Keratinocyte (primary cell): ENCODE measurements around the gene ZNF773. TPM values are rescaled to one million over a fixed set of nuclear protein-coding genes. Genes with fewer than 3 reads are reported as not detected.
"Not testable (repeated sequence)": the region's sequence is repeated elsewhere in the genome, so short reads cannot be mapped to it uniquely, and the experiment has no call there.

Experiments
- DNase-seq: peaks from one replicate; pipeline ENCODE4 v3.0.0-alpha.2; 2011; ENCODE audit warnings: low read depth, missing footprints, low spot score
- FAIRE-seq: peaks from 2 replicates; lab custom pipeline; 2011; peaks lifted over from hg19 to GRCh38; lab: Jason Lieb, UNC
- H2AFZ ChIP-seq: 2 replicates; pipeline ENCODE4 v1.6.0; 2012; ENCODE audit warnings: low read length, control low read depth, inconsistent platforms; ENCODE audit not compliant: control insufficient read depth
- H3K27ac ChIP-seq: 2 replicates; pipeline ENCODE4 v1.5.1; 2011; ENCODE audit warnings: low read length; ENCODE audit not compliant: control insufficient read depth, insufficient read depth
- H3K27me3 ChIP-seq: 3 replicates; pipeline ENCODE4 v1.6.0; 2011; ENCODE audit warnings: low read length; ENCODE audit not compliant: control insufficient read depth, insufficient read depth; ENCODE audit errors: extremely low read depth
- H3K36me3 ChIP-seq, 2 experiments: 2 replicates in 1 of 2; 3 replicates in 1 of 2; pipeline ENCODE4 v1.5.1; 2011; ENCODE audit warnings: low read length in 2 of 2, mild to moderate bottlenecking in 1 of 2; ENCODE audit not compliant: control insufficient read depth in 2 of 2, insufficient read depth in 2 of 2; ENCODE audit errors: extremely low read depth in 1 of 2
- H3K4me1 ChIP-seq: 3 replicates; pipeline ENCODE4 v1.5.1; 2011; ENCODE audit warnings: low read length; ENCODE audit not compliant: control insufficient read depth, insufficient read depth; ENCODE audit errors: extremely low read depth
- H3K4me2 ChIP-seq: 3 replicates; pipeline ENCODE4 v1.6.0; 2011; ENCODE audit warnings: low read depth, low read length; ENCODE audit not compliant: control insufficient read depth, insufficient read depth; ENCODE audit errors: extremely low read depth
- H3K4me3 ChIP-seq, 3 experiments: fragments of 200-600 bp in 1 of 3; sonication (generic) in 1 of 3; 2 replicates in 2 of 3; 3 replicates in 1 of 3; pipeline ENCODE4 v1.5.1; 2011 to 2016; ENCODE audit warnings: low read length in 3 of 3, mild to moderate bottlenecking in 3 of 3, control low read depth in 2 of 3, inconsistent platforms in 1 of 3, low read depth in 1 of 3, mixed read lengths in 1 of 3, mixed run types in 1 of 3, moderate library complexity in 1 of 3; ENCODE audit not compliant: control insufficient read depth in 2 of 3, insufficient read depth in 2 of 3; ENCODE audit errors: extremely low read depth in 1 of 3
- H3K79me2 ChIP-seq: 2 replicates; pipeline ENCODE4 v1.6.0; 2012; ENCODE audit warnings: low read length; ENCODE audit not compliant: control insufficient read depth, insufficient read depth
- H3K9ac ChIP-seq: 3 replicates; pipeline ENCODE4 v1.6.0; 2011; ENCODE audit warnings: low read length; ENCODE audit not compliant: control insufficient read depth, insufficient read depth; ENCODE audit errors: extremely low read depth
- H3K9me1 ChIP-seq: 3 replicates; pipeline ENCODE4 v1.6.0; 2011; ENCODE audit warnings: low read length; ENCODE audit not compliant: control insufficient read depth, insufficient read depth; ENCODE audit errors: extremely low read depth
- H3K9me3 ChIP-seq: 2 replicates; pipeline ENCODE4 v1.5.1; 2012; ENCODE audit warnings: low read depth, low read length; ENCODE audit not compliant: control insufficient read depth
- H4K20me1 ChIP-seq: 3 replicates; pipeline ENCODE4 v1.6.0; 2011; ENCODE audit warnings: low read length; ENCODE audit not compliant: control insufficient read depth, insufficient read depth; ENCODE audit errors: extremely low read depth
- EZH2 ChIP-seq: IDR thresholded peaks from one replicate; pipeline ENCODE4 v1.6.1; 2012; ENCODE audit warnings: inconsistent platforms, mild to moderate bottlenecking, low read length, moderate library complexity
- dilution Hi-C: fragments of 300-500 bp; cut with MboI; formaldehyde crosslinking; loops from one replicate; pipeline ENCODE4 v1.7.0; 2020; ENCODE audit warnings: low sequenced_read_pairs; ENCODE audit not compliant: extremely low pct_ligation_motif_present
- polyA plus RNA-seq, 5 experiments: library from polyadenylated mRNA; depleted of rRNA in 3 of 5; stranded (reverse) in 3 of 5; stranded (forward) in 1 of 5; unstranded in 1 of 5; fragments of >200 nt; gene quantifications; 1 replicate in 1 of 5; 2 replicates in 3 of 5; 3 replicates in 1 of 5; pipeline versions ENCODE4 v1.2.1 to v1.2.3, GENCODE V29; 2011 to 2012; ENCODE audit warnings: missing spikeins in 2 of 5, low read depth in 1 of 5, low replicate concordance in 1 of 5
- TF ChIP-seq, protein P1 (sequence below), 3 experiments: IDR thresholded peaks in 1 of 3; conservative IDR thresholded peaks in 1 of 3; optimal IDR thresholded peaks in 1 of 3; 2 replicates in 2 of 3; 3 replicates in 1 of 3; pipeline versions ENCODE3 to v1.5.1; 2011; ENCODE audit warnings: low read length in 3 of 3, mild to moderate bottlenecking in 3 of 3, moderate library complexity in 2 of 3, control low read depth in 1 of 3, inconsistent platforms in 1 of 3; ENCODE audit not compliant: insufficient read depth in 2 of 3; ENCODE audit errors: extremely low read depth in 1 of 3

ZNF773 gene
- polyA plus RNA-seq, 1 donor (not counting 4 experiments of a cell fraction or from before 2014, with no cell fraction given): 5.4 TPM

DNA sequence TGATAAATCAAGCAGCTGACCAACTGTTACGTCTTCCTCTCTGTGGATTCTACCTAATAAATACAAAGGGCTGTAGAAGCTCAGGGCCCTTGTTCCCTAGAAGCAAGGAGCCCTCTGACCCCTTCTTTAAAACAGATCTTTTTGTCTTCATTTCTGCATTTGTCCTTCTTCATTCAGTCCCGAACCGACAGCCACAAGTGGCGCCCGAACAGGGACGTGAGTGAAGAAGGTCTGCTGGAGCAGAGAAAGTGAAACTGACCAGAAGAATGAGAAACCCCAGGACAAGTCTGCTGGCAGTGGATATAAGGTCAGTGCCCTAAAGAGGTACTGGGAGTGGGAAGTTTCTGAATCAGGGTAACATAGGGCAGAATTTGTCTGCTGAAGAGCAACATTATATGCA is 13.1 kb downstream of the ZNF773 start:
- Histone ChIP-seq H2AFZ (no peak overlapping the region), H3K9me3 (peaks cover 2% of the 10 kb centered on the region)

DNA sequence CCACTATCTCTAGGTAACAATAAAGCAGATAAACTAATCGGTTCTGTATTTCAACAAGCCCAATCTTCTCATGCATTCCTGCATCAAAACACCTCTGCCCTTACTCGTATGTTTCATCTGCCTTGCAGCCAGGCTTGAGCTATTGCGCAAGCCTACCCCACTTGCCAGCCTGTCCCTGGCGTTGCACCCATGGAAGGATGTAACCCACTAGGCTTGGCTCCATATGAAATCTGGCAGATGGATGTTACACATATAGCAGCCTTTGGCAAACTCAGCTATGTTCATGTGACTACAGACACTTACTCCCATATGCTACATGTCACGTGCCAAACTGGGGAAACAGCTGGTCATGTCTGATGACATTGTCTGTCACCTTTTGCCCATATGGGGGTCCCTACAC is 15.5 kb downstream of the ZNF773 start:
- no peaks in the 10 kb centered on the region for H3K9me1 ChIP-seq
- no peaks in the 10 kb centered on the region for H4K20me1 ChIP-seq
- dilution Hi-C loops: no loop called here
- H3K79me2 ChIP-seq: no peaks in the 10 kb centered on the region
- no peaks in the 10 kb centered on the region for H3K27me3 ChIP-seq
- no peak for DNase-seq
- H3K36me3 ChIP-seq: peaks cover 0 to 4% of the 10 kb centered on the region in 2 experiments
- H3K27ac ChIP-seq: no peak overlapping the region
- H2AFZ ChIP-seq: no peak overlapping the region
- peaks cover 2% of the 10 kb centered on the region for H3K9me3 ChIP-seq
- H3K4me3 ChIP-seq: no peak overlapping the region
- H3K4me2 ChIP-seq: no peak overlapping the region
- TF ChIP-seq, protein P1, sequence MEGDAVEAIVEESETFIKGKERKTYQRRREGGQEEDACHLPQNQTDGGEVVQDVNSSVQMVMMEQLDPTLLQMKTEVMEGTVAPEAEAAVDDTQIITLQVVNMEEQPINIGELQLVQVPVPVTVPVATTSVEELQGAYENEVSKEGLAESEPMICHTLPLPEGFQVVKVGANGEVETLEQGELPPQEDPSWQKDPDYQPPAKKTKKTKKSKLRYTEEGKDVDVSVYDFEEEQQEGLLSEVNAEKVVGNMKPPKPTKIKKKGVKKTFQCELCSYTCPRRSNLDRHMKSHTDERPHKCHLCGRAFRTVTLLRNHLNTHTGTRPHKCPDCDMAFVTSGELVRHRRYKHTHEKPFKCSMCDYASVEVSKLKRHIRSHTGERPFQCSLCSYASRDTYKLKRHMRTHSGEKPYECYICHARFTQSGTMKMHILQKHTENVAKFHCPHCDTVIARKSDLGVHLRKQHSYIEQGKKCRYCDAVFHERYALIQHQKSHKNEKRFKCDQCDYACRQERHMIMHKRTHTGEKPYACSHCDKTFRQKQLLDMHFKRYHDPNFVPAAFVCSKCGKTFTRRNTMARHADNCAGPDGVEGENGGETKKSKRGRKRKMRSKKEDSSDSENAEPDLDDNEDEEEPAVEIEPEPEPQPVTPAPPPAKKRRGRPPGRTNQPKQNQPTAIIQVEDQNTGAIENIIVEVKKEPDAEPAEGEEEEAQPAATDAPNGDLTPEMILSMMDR (optimal IDR thresholded peaks at IDR 0.05 in 1 of 3, IDR thresholded peaks at IDR 0.05 in 1 of 3, conservative IDR thresholded peaks at IDR 0.05 in 1 of 3; ENCODE audit: extremely low read depth in 1 of 3, insufficient read depth in 2 of 3, low read length in 3 of 3): no peak
- TF ChIP-seq EZH2: no peak
- no peaks in the 10 kb centered on the region for H3K4me1 ChIP-seq
- FAIRE-seq: peak; percentile 77
- no peak overlapping the region for H3K9ac ChIP-seq

More for the DNA sequence above, 13.1 kb downstream of the ZNF773 start:
- no peaks in the 10 kb centered on the region for H3K27me3 ChIP-seq
- H3K79me2 ChIP-seq: no peaks in the 10 kb centered on the region
- H3K9ac ChIP-seq: no peak overlapping the region
- H4K20me1 ChIP-seq: no peaks in the 10 kb centered on the region
- no peaks in the 10 kb centered on the region for H3K4me1 ChIP-seq
- no peak overlapping the region for H3K4me2 ChIP-seq
- H3K4me3 ChIP-seq: no peak overlapping the region
- peaks cover 0 to 4% of the 10 kb centered on the region in 2 experiments for H3K36me3 ChIP-seq
- no peak for FAIRE-seq
- H3K9me1 ChIP-seq: no peaks in the 10 kb centered on the region
- no peak for TF ChIP-seq EZH2
- TF ChIP-seq, protein P1 (optimal IDR thresholded peaks at IDR 0.05 in 1 of 3, IDR thresholded peaks at IDR 0.05 in 1 of 3, conservative IDR thresholded peaks at IDR 0.05 in 1 of 3; ENCODE audit: extremely low read depth in 1 of 3, insufficient read depth in 2 of 3, low read length in 3 of 3): no peak
- H3K27ac ChIP-seq: no peak overlapping the region
- dilution Hi-C loops: no loop called here
- no peak for DNase-seq

DNA sequence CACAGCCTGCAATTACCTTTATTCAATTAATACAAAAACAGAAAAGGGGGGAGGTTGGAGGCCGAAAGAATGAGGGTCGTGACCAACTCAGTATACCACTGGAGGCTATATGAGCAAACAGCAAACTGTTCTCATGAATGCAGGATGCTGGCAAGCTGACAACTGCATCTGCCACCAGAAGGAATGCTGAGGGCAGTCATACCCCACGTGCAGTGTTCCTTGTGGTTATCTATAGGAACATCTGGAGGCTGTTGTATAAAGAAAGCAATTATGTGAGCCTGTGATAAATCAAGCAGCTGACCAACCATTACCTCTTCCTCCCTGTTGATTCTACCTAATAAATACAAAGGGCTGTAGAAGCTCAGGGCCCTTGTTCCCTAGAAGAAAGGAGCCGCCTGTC is 18.3 kb downstream of the ZNF773 start:
- H3K4me2 ChIP-seq, H3K4me3 ChIP-seq, H3K79me2 ChIP-seq, H4K20me1 ChIP-seq, FAIRE-seq, dilution Hi-C loops, H3K36me3 ChIP-seq, H2AFZ ChIP-seq, DNase-seq, H3K27me3 ChIP-seq, H3K9ac ChIP-seq, H3K9me3 ChIP-seq, H3K9me1 ChIP-seq, H3K4me1 ChIP-seq, H3K27ac ChIP-seq: not testable (repeated sequence)
